PC-3 (cell line): Measurements from ENCODE around the gene SCFD1.

ENCODE experiments used
- CTCF ChIP-seq: fragments of 300-600 bp; sonication (generic); conservative IDR thresholded peaks from 2 replicates; pipeline ENCODE4 v1.5.1; 2017; ENCODE audit warnings: antibody characterized with exemption, low read depth, mild to moderate bottlenecking, low read length
- EZH2phosphoT487 ChIP-seq: fragments of 300-600 bp; sonication (generic); IDR thresholded peaks from 2 replicates; pipeline ENCODE4 v1.6.1; 2018; ENCODE audit warnings: mild to moderate bottlenecking, antibody characterized with exemption, low read length, borderline replicate concordance

GRCh38 chr14:30572771-30573170 lies 49.3 kb upstream of the SCFD1 start:
- no peak for TF ChIP-seq CTCF
- no peak for TF ChIP-seq EZH2phosphoT487
